ENCODE results near the gene LY6G5B. TPM values are rescaled to one million over a fixed set of nuclear protein-coding genes. Genes with fewer than 3 reads are reported as not detected.

Gene LY6G5B
- total and polyA plus RNA-seq, 2 of the 4 experiments (the other 2 are of a cell fraction) = 2.2 to 13.6 TPM

DNA sequence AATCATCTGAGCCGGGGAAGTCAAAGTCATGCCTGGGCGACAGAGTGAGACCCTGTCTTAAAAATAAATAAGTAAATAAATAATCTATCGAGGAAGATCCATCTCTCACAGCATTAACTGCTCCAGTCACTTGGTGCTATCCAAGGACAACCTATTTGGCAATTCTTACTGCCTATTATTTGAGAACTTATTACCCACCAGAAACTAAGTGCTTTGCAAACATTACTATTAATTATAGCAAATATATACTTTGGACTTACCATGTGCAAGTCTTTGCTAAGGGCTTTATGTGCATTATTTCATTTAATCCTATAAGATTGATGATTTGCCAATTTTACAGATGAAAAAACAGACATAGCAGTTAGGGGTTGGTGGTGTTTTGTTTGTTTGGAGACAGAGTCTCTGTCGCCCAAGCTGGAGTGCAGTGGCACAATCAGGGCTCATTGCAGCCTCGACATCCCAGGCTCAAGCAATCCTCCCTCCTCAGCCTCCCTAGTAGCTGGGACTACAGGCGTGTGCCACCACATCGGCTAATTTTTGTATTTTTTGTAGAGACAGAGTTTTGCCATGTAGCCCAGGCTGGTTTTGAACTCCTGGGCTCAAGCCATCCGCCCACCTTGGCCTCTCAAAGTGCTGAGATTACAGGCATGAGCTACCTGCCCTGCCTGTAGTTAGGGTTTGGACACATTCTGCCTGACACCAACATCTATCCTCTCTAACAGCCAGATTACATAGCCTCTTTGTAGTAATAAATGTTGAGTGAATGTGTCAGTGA lies 15.0 kb upstream of the LY6G5B start:
- no TSS peak for BruUV-seq (replicated peaks)
- H3K9me3 ChIP-seq (ENCODE audit: control insufficient read depth, insufficient read depth, low read length) = no peaks in the 10 kb centered on the region
- H4K5ac ChIP-seq (ENCODE audit: low read depth, low read length) = no peak overlapping the region
- peaks cover 8% of the 10 kb centered on the region for H3K36me3 ChIP-seq (ENCODE audit: control insufficient read depth, insufficient read depth, low read length)
- no peak overlapping the region for H2AK5ac ChIP-seq (ENCODE audit: low read depth, low read length)
- H3K27me3 ChIP-seq (ENCODE audit: control insufficient read depth, insufficient read depth, low read length) = no peaks in the 10 kb centered on the region
- H4K20me1 ChIP-seq (ENCODE audit: insufficient read depth, low read length) = peaks cover 17% of the 10 kb centered on the region
- peaks cover 13% of the 10 kb centered on the region; the same call in 1 of the 2 replicates for H3K4me1 ChIP-seq (ENCODE audit: control insufficient read depth, insufficient read depth, low read length)
- no peak overlapping the region for H2BK5ac ChIP-seq (ENCODE audit: low read depth, low read length, poor library complexity, severe bottlenecking)
- H3K9ac ChIP-seq (ENCODE audit: low read depth, low read length) = no peak overlapping the region
- dilution Hi-C loops (cut with HindIII; ENCODE audit: low sequenced_read_pairs, unreplicated experiment) = no loop called here
- peaks cover 18 to 72% of the 10 kb centered on the region in 2 experiments; a peak in 3 of 4 replicates for H3K79me1 ChIP-seq (ENCODE audit: low read depth in 1 of 2, low read length in 2 of 2)
- 94% methylated on average over 2 of the region's 8 CpGs; no CpG with 5 or more reads in 1 of the 2 experiments for WGBS, 2 experiments (ENCODE audit: extremely low coverage in 2 of 2, insufficient read length in 1 of 2)
- ATAC-seq (ENCODE audit: low read depth) (no peak), DNase-seq (no peak)
- in situ Hi-C loops (cut with MboI; ENCODE audit: low sequenced_read_pairs) = no loop called here
- no peak overlapping the region for H3K4me2 ChIP-seq (ENCODE audit: low read depth, low read length)
- CTCF ChIA-PET = no interaction called here
- POLR2A ChIA-PET (ENCODE audit: unreplicated experiment) = no interaction called here
- no peak overlapping the region for H4K8ac ChIP-seq (ENCODE audit: low read depth in 2 of 2, low read length in 2 of 2)
- no peak overlapping the region for H3K23ac ChIP-seq (ENCODE audit: low read depth, low read length)
- no peak overlapping the region for H2AK9ac ChIP-seq (replicated peaks; ENCODE audit: low read depth, low read length, poor library complexity)
- H2BK15ac ChIP-seq (ENCODE audit: low read depth, low read length) = no peak overlapping the region
- H3K56ac ChIP-seq (ENCODE audit: extremely low read depth, insufficient read depth, low read length) = no peak overlapping the region
- H4K91ac ChIP-seq (ENCODE audit: insufficient read depth, low read depth, low read length) = no peak overlapping the region
- no peak overlapping the region for H2BK120ac ChIP-seq (ENCODE audit: low read depth, low read length)
- no peak overlapping the region for H3K14ac ChIP-seq (replicated peaks; ENCODE audit: low read depth, low read length)
- TF ChIP-seq RFX5 (IDR thresholded peaks at IDR 0.05; ENCODE audit: low read depth, low read length) = no peak
- TF ChIP-seq, protein P1, sequence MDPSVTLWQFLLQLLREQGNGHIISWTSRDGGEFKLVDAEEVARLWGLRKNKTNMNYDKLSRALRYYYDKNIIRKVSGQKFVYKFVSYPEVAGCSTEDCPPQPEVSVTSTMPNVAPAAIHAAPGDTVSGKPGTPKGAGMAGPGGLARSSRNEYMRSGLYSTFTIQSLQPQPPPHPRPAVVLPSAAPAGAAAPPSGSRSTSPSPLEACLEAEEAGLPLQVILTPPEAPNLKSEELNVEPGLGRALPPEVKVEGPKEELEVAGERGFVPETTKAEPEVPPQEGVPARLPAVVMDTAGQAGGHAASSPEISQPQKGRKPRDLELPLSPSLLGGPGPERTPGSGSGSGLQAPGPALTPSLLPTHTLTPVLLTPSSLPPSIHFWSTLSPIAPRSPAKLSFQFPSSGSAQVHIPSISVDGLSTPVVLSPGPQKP (IDR thresholded peaks at IDR 0.05; ENCODE audit: borderline replicate concordance, low read depth, low read length) = no peak
- TF ChIP-seq CHD1 (IDR thresholded peaks at IDR 0.05; ENCODE audit: low read depth, low read length) = no peak
- TF ChIP-seq RAD21 (IDR thresholded peaks at IDR 0.05; ENCODE audit: low read length) = no peak
- no peak for TF ChIP-seq MAFK (IDR thresholded peaks at IDR 0.05; ENCODE audit: low read depth, low read length)
- TF ChIP-seq, protein P2, sequence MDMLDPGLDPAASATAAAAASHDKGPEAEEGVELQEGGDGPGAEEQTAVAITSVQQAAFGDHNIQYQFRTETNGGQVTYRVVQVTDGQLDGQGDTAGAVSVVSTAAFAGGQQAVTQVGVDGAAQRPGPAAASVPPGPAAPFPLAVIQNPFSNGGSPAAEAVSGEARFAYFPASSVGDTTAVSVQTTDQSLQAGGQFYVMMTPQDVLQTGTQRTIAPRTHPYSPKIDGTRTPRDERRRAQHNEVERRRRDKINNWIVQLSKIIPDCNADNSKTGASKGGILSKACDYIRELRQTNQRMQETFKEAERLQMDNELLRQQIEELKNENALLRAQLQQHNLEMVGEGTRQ (IDR thresholded peaks at IDR 0.05; ENCODE audit: low read depth, low read length) = no peak
- TF ChIP-seq FOS (IDR thresholded peaks at IDR 0.05; ENCODE audit: low read depth, low read length) = no peak
- no peak for TF ChIP-seq POLR2A (IDR thresholded peaks at IDR 0.05; ENCODE audit: low read depth, low read length)
- TF ChIP-seq SMC3 (IDR thresholded peaks at IDR 0.05; ENCODE audit: low read depth, low read length) = no peak
- no peak for TF ChIP-seq NFE2L2 (IDR thresholded peaks at IDR 0.05; ENCODE audit: low read depth, low read length)
- TF ChIP-seq RCOR1 (IDR thresholded peaks at IDR 0.05; ENCODE audit: insufficient replicate concordance, low read length) = no peak
- no peak for TF ChIP-seq MAZ (IDR thresholded peaks at IDR 0.05; ENCODE audit: borderline replicate concordance, low read depth, low read length)
- no peak for TF ChIP-seq MXI1 (IDR thresholded peaks at IDR 0.05; ENCODE audit: borderline replicate concordance, low read depth, low read length)
- no peak for TF ChIP-seq BHLHE40 (IDR thresholded peaks at IDR 0.05; ENCODE audit: low read depth, low read length)
- H3K27ac ChIP-seq (ENCODE audit: insufficient read depth, low read length) = no peak overlapping the region
- no peak overlapping the region for H2AFZ ChIP-seq (replicated peaks; ENCODE audit: low read length, poor library complexity)
- H3K4ac ChIP-seq (ENCODE audit: low read depth, low read length) = no peak overlapping the region
- H3K9me1 ChIP-seq (ENCODE audit: insufficient read depth, low read length) = peaks cover 21% of the 10 kb centered on the region
- intact Hi-C loops (cut with micrococcal nuclease) = no loop called here
- no peak overlapping the region for H3K4me3 ChIP-seq (ENCODE audit: insufficient read depth, low read depth, low read length)
- no peak overlapping the region for H3K18ac ChIP-seq (ENCODE audit: low read depth, low read length)
- H2BK20ac ChIP-seq (ENCODE audit: low read depth, low read length) = no peak overlapping the region

Measured in IMR-90 (cell line).